Fibroblast of lung (primary cell): ENCODE results near the gene DNAJC11. TPM values are rescaled to one million over a fixed set of nuclear protein-coding genes. Genes with fewer than 3 reads are reported as not detected.

Experiments used
- DNase-seq, 2 donors: peaks; one replicate each; pipeline versions ENCODE4 v3.0.0 to v3.0.0-alpha.2; 2010; ENCODE audit warnings: low read depth in 2 of 2
- H2AFZ ChIP-seq: 2 replicates; pipeline ENCODE4 v1.5.1; 2012; ENCODE audit warnings: low read length, control low read depth, inconsistent platforms
- H3K27ac ChIP-seq: 2 replicates; pipeline ENCODE4 v1.5.1; 2011; ENCODE audit warnings: low read length, control low read depth; ENCODE audit not compliant: insufficient read depth
- H3K27me3 ChIP-seq: 2 replicates; pipeline ENCODE4 v1.5.1; 2011; ENCODE audit warnings: mild to moderate bottlenecking, low read length; ENCODE audit not compliant: control insufficient read depth, insufficient read depth
- H3K36me3 ChIP-seq: 2 replicates; pipeline ENCODE4 v1.5.1; 2011; ENCODE audit warnings: low read length; ENCODE audit not compliant: control insufficient read depth, insufficient read depth
- H3K4me1 ChIP-seq: 2 replicates; pipeline ENCODE4 v1.5.1; 2011; ENCODE audit warnings: low read length; ENCODE audit not compliant: control insufficient read depth, insufficient read depth; ENCODE audit errors: extremely low read depth
- H3K4me2 ChIP-seq: 2 replicates; pipeline ENCODE4 v1.5.1; 2011; ENCODE audit warnings: low read length, control low read depth; ENCODE audit not compliant: insufficient read depth; ENCODE audit errors: extremely low read depth
- H3K4me3 ChIP-seq, 4 experiments: fragments of 200-600 bp in 1 of 4; sonication (generic) in 1 of 4; replicated peaks in 1 of 4; 2 replicates each; pipeline ENCODE4 v1.5.1; 2011 to 2016; ENCODE audit warnings: low read length in 4 of 4, low read depth in 3 of 4, mild to moderate bottlenecking in 3 of 4, control low read depth in 2 of 4, inconsistent platforms in 1 of 4, mixed read lengths in 1 of 4; ENCODE audit not compliant: insufficient read depth in 1 of 4; ENCODE audit errors: control extremely low read depth in 1 of 4
- H3K79me2 ChIP-seq: 2 replicates; pipeline ENCODE4 v1.5.1; 2012; ENCODE audit warnings: mild to moderate bottlenecking, low read length, inconsistent platforms; ENCODE audit not compliant: control insufficient read depth, insufficient read depth
- H3K9ac ChIP-seq: 2 replicates; pipeline ENCODE4 v1.5.1; 2011; ENCODE audit warnings: mild to moderate bottlenecking, low read length, control low read depth; ENCODE audit not compliant: insufficient read depth
- H3K9me3 ChIP-seq: 2 replicates; pipeline ENCODE4 v1.5.1; 2012; ENCODE audit warnings: low read depth, low read length; ENCODE audit not compliant: control insufficient read depth, insufficient read depth
- H4K20me1 ChIP-seq: 2 replicates; pipeline ENCODE4 v1.5.1; 2011; ENCODE audit warnings: low read length; ENCODE audit not compliant: control insufficient read depth, insufficient read depth; ENCODE audit errors: extremely low read depth
- EZH2 ChIP-seq: IDR thresholded peaks from 2 replicates; pipeline ENCODE4 v1.5.1; 2012; ENCODE audit warnings: low read length, control low read depth, mild to moderate bottlenecking; ENCODE audit errors: missing control alignments
- polyA plus RNA-seq, 2 donors: library from polyadenylated mRNA; depleted of rRNA in 1 of 2; stranded (reverse) in 1 of 2; unstranded in 1 of 2; fragments of >200 nt; gene quantifications; 2 replicates each; pipeline ENCODE4 v1.2.1, GENCODE V29; 2011 to 2012; ENCODE audit warnings: missing spikeins in 1 of 2
- total RNA-seq: library from RNA; depleted of rRNA; stranded (reverse); fragments of >200 nt; gene quantifications from 2 replicates; pipeline ENCODE4 v1.2.1, GENCODE V29; 2014
- TF ChIP-seq, protein P1 (sequence below), 2 donors: IDR thresholded peaks in 1 of 2; conservative IDR thresholded peaks in 1 of 2; 1 replicate in 1 of 2; 2 replicates in 1 of 2; pipeline ENCODE4 v1.5.1; 2011 to 2012; ENCODE audit warnings: low read length in 2 of 2, control low read depth in 1 of 2, inconsistent platforms in 1 of 2, low read depth in 1 of 2, mild to moderate bottlenecking in 1 of 2

DNAJC11 gene
- total and polyA plus RNA-seq, 2 donors (not counting 1 experiment from before 2014, with no cell fraction given): 31.8 to 35.2 TPM

DNA sequence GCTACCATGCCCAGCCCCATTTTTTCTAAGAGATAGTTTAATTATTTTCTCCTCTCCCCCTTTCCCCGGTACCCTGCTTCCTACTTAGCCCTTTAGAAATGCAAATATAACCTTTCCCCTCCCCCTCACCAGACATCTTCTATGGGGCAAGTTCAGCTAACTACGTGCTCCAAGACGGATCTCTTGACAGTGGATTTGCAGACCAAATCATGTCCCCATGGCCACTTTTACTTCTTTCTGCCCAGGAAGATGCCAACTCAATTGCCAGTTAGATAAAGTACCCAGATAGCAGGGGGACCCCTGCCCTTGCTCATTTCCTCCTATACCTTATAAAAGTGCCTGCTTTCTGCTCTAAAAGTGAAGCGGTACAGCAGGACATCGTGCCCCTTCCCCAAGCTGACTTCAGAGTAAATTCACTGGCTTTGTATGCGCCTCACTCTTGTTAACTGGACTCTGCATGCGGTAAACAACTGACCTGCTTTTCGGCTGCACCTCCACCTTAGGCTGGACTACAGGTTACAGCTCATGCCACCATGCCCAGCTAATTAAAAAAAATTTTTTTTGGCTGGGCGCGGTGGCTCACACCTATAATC lies 7.4 kb downstream of the DNAJC11 start:
- Histone ChIP-seq H3K9me3 (no peaks in the 10 kb centered on the region), H2AFZ (no peak overlapping the region), H3K4me1 (no peaks in the 10 kb centered on the region), H3K4me3 (no peak overlapping the region), H4K20me1 (no peaks in the 10 kb centered on the region), H3K27me3 (no peaks in the 10 kb centered on the region), H3K27ac (no peak overlapping the region), H3K79me2 (peaks cover 30% of the 10 kb centered on the region), H3K4me2 (no peak overlapping the region), H3K36me3 (no peaks in the 10 kb centered on the region), H3K9ac (no peak overlapping the region)
- TF ChIP-seq, protein P1, sequence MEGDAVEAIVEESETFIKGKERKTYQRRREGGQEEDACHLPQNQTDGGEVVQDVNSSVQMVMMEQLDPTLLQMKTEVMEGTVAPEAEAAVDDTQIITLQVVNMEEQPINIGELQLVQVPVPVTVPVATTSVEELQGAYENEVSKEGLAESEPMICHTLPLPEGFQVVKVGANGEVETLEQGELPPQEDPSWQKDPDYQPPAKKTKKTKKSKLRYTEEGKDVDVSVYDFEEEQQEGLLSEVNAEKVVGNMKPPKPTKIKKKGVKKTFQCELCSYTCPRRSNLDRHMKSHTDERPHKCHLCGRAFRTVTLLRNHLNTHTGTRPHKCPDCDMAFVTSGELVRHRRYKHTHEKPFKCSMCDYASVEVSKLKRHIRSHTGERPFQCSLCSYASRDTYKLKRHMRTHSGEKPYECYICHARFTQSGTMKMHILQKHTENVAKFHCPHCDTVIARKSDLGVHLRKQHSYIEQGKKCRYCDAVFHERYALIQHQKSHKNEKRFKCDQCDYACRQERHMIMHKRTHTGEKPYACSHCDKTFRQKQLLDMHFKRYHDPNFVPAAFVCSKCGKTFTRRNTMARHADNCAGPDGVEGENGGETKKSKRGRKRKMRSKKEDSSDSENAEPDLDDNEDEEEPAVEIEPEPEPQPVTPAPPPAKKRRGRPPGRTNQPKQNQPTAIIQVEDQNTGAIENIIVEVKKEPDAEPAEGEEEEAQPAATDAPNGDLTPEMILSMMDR (conservative IDR thresholded peaks at IDR 0.05 in 1 of 2, IDR thresholded peaks at IDR 0.05 in 1 of 2; ENCODE audit: low read depth in 1 of 2, low read length in 2 of 2): no peak
- no peak for TF ChIP-seq EZH2
- no peak for DNase-seq

DNA sequence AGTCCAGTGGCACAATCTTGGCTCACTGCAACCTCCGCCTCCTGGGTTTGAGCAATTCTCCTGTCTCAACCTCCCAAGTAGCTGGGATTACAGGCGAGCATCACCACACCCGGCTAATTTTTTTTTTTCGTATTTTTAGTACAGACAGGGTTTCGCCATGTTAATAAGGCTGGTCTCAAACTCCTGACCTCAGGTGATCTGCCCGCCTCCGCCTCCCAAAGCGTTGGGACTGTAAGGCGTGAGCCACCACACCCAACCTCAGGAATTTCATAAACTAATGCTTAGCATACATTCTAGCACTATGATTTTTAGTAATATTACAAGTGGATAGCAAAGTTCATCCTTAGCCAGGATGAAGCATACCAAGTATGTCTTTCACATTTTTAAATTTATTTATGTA lies 8.7 kb downstream of the DNAJC11 start:
- Histone ChIP-seq H4K20me1 (no peaks in the 10 kb centered on the region), H3K27ac (no peak overlapping the region), H3K4me3 (no peak overlapping the region), H3K27me3 (no peaks in the 10 kb centered on the region), H3K79me2 (peaks cover 27% of the 10 kb centered on the region), H3K4me2 (no peak overlapping the region), H3K9ac (no peak overlapping the region), H3K9me3 (no peaks in the 10 kb centered on the region), H2AFZ (no peak overlapping the region), H3K4me1 (no peaks in the 10 kb centered on the region), H3K36me3 (no peaks in the 10 kb centered on the region)
- no peak for DNase-seq
- TF ChIP-seq, protein P1 (conservative IDR thresholded peaks at IDR 0.05 in 1 of 2, IDR thresholded peaks at IDR 0.05 in 1 of 2; ENCODE audit: low read depth in 1 of 2, low read length in 2 of 2): no peak
- no peak for TF ChIP-seq EZH2

DNA sequence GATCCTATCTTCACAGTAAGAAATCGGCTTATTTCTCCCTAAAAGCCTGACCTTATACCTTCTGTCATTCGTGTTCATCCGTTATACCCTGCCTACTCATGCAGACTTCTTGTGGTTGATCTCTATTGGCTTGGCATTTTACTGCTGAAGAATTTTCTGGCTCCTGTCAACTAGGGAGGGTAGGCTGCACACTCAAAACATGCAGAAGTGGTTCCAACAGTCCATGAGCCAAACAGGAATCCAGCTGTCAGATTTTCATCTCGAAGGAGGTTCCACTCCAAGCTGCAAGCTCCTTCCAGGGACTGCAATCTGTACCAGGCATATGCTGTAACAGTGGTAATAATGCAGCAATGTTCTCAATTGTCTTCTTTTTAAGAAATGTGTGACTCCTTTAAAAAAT lies 10.1 kb downstream of the DNAJC11 start:
- Histone ChIP-seq H4K20me1 (no peaks in the 10 kb centered on the region), H3K9me3 (no peaks in the 10 kb centered on the region), H3K27ac (no peak overlapping the region), H3K4me1 (no peaks in the 10 kb centered on the region), H3K9ac (no peak overlapping the region), H3K4me3 (no peak overlapping the region), H3K36me3 (no peaks in the 10 kb centered on the region), H3K4me2 (no peak overlapping the region), H2AFZ (no peak overlapping the region), H3K27me3 (no peaks in the 10 kb centered on the region), H3K79me2 (peaks cover 23% of the 10 kb centered on the region)
- DNase-seq: peak in 1 of 2 donors; percentile 27
- TF ChIP-seq, protein P1 (conservative IDR thresholded peaks at IDR 0.05 in 1 of 2, IDR thresholded peaks at IDR 0.05 in 1 of 2; ENCODE audit: low read depth in 1 of 2, low read length in 2 of 2): no peak
- TF ChIP-seq EZH2: no peak
